ENCODE results near the gene GASK1A. TPM values are rescaled to one million over a fixed set of nuclear protein-coding genes. Genes with fewer than 3 reads are reported as not detected.

Gene GASK1A
- total RNA-seq, 2 donors from 2014 or later = 0.12 TPM; not detected in 1

DNA sequence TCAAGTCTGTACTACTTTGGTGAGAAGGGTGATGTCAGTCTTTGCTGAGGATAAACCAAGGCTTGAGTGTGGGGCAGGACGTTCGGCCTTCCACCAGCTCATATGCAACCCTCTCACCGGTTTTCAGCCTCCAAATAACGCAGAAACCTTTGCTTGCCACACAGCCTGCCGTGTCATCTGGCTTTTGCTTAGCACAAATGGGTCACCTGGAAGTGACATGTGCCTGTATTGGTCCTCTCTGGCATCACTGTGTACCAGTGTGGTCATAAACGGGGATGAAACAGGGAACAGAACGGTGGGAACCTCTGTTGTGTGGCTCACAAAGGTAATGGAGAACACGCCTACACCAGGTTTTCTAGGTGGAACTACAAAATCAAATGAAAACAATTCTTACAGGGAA is 119.7 kb downstream of the GASK1A start:
- Mint-ChIP-seq H3K4me3 (no peak overlapping the region), H3K36me3 (ENCODE audit: insufficient read depth in 2 of 2) (no peaks in the 10 kb centered on the region), H3K9me3 (no peaks in the 10 kb centered on the region), H3K4me1 (ENCODE audit: low read depth) (peaks cover 6% of the 10 kb centered on the region), H3K27me3 (ENCODE audit: low read depth) (no peaks in the 10 kb centered on the region), H3K27ac (no peak overlapping the region)
- DNase-seq (no peak), ATAC-seq (replicated peaks in 1 of 2) (no peak)

DNA sequence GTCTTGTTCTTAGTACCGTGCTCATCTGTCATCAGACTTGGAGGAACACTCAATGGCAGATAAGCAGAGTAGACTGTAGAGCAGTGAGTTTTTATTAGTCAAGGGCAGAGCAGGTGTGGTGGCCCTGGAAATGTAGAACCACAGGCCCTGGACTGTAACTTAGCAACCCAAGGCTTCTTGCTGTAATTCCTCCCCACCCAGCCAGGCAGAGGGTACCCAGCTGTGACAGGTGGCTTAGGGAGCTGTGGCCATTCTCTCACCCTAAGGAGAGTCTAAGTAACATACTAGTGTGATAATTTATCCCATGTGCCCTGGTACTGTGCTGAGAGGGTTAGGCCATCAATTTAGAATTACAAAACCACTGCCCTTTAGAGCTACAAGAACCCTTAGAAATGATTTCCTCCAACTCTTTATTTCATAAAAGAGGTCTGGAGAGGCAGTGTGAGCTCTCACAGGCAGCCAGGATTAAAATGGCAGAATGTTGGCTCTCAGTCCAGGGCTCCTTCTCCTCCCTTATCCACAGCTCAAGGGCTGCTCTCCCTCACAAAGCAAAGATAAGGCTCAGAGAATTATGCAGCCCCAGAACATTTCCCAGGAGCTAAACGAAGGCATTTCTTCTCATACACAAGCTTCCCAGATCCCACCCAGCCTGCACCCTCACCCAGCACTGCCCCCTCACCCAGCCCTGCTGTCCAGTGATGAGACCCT is 123.8 kb downstream of the GASK1A start:
- Mint-ChIP-seq H3K4me3 (no peak overlapping the region), H3K27me3 (ENCODE audit: low read depth) (no peaks in the 10 kb centered on the region), H3K27ac (no peak overlapping the region), H3K9me3 (no peaks in the 10 kb centered on the region), H3K4me1 (ENCODE audit: low read depth) (peaks cover 16% of the 10 kb centered on the region), H3K36me3 (ENCODE audit: insufficient read depth in 2 of 2) (no peaks in the 10 kb centered on the region)
- no peak for DNase-seq
- ATAC-seq (replicated peaks in 1 of 2) = no peak

DNA sequence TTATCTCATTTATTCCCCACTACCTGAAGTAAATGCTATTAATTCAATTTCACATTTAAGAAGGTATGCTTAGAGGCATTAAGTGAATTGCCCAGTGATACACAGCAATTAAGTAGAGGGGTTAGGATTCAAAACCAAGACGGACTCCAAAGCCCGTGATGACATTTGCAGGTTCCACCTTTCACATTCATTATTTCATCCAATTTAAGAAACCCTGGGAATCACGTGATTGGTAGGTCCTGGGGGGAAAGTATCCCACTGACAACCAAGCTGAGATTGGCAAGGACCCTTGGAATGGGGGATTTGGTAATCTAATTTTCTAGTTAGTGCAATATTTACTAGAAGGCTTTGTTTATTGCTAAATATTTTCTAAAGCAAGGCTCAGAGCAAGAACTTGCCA is 124.9 kb downstream of the GASK1A start:
- no peak for DNase-seq
- no peak overlapping the region for H3K27ac Mint-ChIP-seq
- H3K4me1 Mint-ChIP-seq (ENCODE audit: low read depth) = peaks cover 16% of the 10 kb centered on the region
- no peaks in the 10 kb centered on the region for H3K36me3 Mint-ChIP-seq (ENCODE audit: insufficient read depth in 2 of 2)
- no peaks in the 10 kb centered on the region for H3K9me3 Mint-ChIP-seq
- H3K4me3 Mint-ChIP-seq = no peak overlapping the region
- H3K27me3 Mint-ChIP-seq (ENCODE audit: low read depth) = no peaks in the 10 kb centered on the region
- no peak for ATAC-seq (replicated peaks in 1 of 2)

DNA sequence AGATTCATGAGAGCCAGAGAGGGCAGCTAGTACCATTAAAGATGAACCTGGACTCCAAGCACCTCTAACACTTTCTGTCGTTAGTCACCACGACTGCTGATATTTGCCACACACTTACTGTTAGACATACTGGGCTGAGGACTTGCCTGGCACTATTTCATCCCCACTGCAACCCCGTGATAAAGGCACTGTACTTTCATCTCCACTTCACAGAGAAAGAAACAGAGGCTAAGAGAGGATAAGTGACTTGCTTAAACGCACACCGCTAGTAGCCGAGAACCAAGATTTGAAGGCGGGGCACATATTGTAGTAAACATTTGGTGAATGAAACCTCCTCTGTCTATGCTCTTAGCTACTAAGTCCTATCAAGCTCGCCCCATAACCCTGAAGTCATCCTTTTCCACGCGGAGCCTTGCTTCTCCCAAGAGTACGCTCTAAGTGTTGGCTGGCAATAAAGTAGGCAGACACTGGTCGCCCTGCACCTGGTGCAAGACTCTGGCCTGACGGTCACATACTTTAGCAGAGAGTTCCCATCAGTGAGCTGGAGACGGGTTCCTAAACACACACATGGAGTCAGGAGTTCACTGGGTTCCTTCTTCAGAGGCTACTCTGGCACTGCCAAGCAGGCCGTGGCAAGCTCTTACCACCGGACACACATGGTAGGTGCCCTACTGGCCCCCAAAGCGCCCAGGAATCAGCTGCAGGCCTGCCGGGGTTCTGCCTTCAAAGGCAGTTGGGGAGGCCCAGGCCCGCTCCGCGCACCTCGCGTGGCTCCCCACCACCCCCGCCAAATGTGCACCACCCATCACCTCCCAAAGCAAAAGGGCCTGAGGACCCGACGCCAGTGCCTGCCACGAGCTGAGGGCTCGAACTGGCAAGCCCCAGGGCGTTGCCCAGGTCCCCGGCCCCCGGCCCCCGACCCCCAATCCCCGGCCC is 125.8 kb downstream of the GASK1A start:
- peaks cover 16% of the 10 kb centered on the region for H3K4me1 Mint-ChIP-seq (ENCODE audit: low read depth)
- DNase-seq (peak; percentile 27 to 44), ATAC-seq (replicated peaks in 1 of 2) (peak; percentile 35 to 36)
- H3K27ac Mint-ChIP-seq = no peak overlapping the region
- peak overlapping the region; percentile 82 to 83 for H3K4me3 Mint-ChIP-seq
- peaks cover 0 to 4% of the 10 kb centered on the region in 2 donors for H3K9me3 Mint-ChIP-seq
- H3K27me3 Mint-ChIP-seq (ENCODE audit: low read depth) = no peaks in the 10 kb centered on the region
- H3K36me3 Mint-ChIP-seq (ENCODE audit: insufficient read depth in 2 of 2) = no peaks in the 10 kb centered on the region

DNA sequence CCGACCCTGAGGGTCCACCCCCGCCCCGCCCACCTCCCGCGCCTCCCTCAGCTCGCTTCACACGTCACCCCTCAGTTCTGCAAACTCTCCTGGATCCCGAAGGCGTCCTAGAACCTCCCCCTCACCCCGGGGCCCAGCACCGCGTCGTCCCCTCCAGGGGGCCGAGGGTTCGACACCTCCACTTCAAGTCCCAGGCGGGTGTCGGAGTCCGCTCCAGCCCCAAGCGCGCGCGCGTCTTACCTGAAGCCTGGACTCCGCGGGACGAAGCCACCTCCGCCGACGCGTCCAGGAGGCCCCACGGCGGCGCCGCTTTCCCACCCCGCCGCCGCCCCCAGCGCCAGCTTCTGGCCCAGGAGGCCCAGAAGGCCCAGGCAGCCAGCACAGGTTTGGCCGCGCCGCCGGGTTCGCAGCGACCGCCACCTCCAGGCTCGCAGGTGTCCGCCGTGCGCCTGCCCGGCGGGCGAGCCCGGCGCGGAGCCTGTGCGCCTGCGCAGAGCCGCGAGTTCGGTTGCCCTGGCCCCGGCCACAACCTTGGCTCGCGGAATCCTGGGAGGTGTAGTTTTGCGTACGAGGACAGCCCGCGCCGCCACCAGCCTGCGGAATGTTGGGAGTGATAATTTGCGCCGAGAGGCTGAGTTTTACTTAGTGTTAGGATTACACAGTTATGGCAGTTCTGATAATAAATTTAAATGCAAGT is 126.6 kb downstream of the GASK1A start, which contains the start of gene POMGNT2:
POMGNT2 (minus strand) TSS at position 484 of the 697 bp plus-strand sequence. CDS start 24,648 bp downstream, outside the sequence.
- Mint-ChIP-seq H3K27me3 (ENCODE audit: low read depth) (no peaks in the 10 kb centered on the region), H3K27ac (no peak within 1 kb of the TSS), H3K4me1 (ENCODE audit: low read depth) (peaks cover 16% of the 10 kb centered on the region), H3K36me3 (ENCODE audit: insufficient read depth in 2 of 2) (no peaks in the 10 kb centered on the region), H3K4me3 (peak within 1 kb of the TSS; percentile 82 to 83), H3K9me3 (peaks cover 0 to 4% of the 10 kb centered on the region in 2 donors)
- DNase-seq (peak; percentile 89 to 93), ATAC-seq (replicated peaks in 1 of 2) (peak; percentile 98 to 99)

DNA sequence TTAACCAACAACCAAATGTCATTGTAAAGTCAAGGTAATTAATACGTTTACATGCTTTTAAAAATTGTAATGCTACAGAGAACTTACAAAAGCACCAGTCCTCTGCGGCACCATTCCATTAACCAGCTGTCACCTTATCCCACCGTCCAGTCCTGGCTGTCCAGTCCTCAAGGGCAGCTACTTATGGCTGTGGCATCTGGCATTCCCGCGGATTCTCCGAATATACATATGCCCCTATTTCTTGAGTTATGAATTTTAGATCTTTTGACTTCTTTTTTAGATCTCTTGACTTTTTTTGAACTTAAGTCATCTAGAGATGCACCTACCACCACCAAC is 127.2 kb downstream of the GASK1A start:
- H3K4me1 Mint-ChIP-seq (ENCODE audit: low read depth) = peaks cover 16% of the 10 kb centered on the region

More for the DNA sequence above, 127.2 kb downstream of the GASK1A start:
- H3K27me3 Mint-ChIP-seq (ENCODE audit: low read depth) = no peaks in the 10 kb centered on the region
- H3K27ac Mint-ChIP-seq = no peak overlapping the region
- no peaks in the 10 kb centered on the region for H3K36me3 Mint-ChIP-seq (ENCODE audit: insufficient read depth in 2 of 2)
- ATAC-seq (replicated peaks in 1 of 2) (peak in 1 of 2 donors; percentile 1), DNase-seq (no peak)
- H3K4me3 Mint-ChIP-seq = peak overlapping the region; percentile 76 to 80
- peaks cover 0 to 4% of the 10 kb centered on the region in 2 donors for H3K9me3 Mint-ChIP-seq

Other genes starting within 250 kb of the GASK1A start
- under 1 TPM; 0.32 to 0.70 TPM for gene CCDC13, start 206.1 kb upstream of the GASK1A start, total RNA-seq
- gene HIGD1A, start 174.8 kb upstream of the GASK1A start, total RNA-seq = 10 to 100 TPM; 54.0 to 63.8 TPM
- gene ACKR2, start 169.9 kb upstream of the GASK1A start, total RNA-seq = 1 to 10 TPM; 1.1 to 1.2 TPM
- not detected for gene CYP8B1, start 103.4 kb upstream of the GASK1A start, total RNA-seq
- gene ZNF662, start 73.2 kb upstream of the GASK1A start, total RNA-seq = 1 to 10 TPM; 3.8 to 5.0 TPM
- 1 to 10 TPM; 5.0 to 6.6 TPM for gene POMGNT2, start 126.8 kb downstream of the GASK1A start, total RNA-seq

Measured in activated T-cell treated with anti-CD3 and anti-CD28 coated beads, Interleukin-2, amount 50 U/mL, for 72 hours (primary cell).